ENCODE results near the gene LRRC74B. TPM values are rescaled to one million over a fixed set of nuclear protein-coding genes. Genes with fewer than 3 reads are reported as not detected.

Gene LRRC74B
- total RNA-seq, 4 donors from 2014 or later, result not detected

GRCh38 chr22:21031545-21032036, 14.2 kb upstream of the LRRC74B start:
- TF ChIP-seq CTCF (IDR thresholded peaks at IDR 0.05; ENCODE audit: low read depth), result no peak

GRCh38 chr22:21032037-21032867, 13.5 kb upstream of the LRRC74B start, which contains the start of gene SLC7A4:
Gene SLC7A4 (minus strand): TSS chr22:21032561. CDS start chr22:21031812, 749 bp downstream.
- no peak for TF ChIP-seq CTCF (IDR thresholded peaks at IDR 0.05; ENCODE audit: low read depth)

- no peak for TF ChIP-seq CTCF (IDR thresholded peaks at IDR 0.05; ENCODE audit: low read depth)
These were observed 12.7 kb upstream of the LRRC74B start for GRCh38 chr22:21032868-21033688.

GRCh38 chr22:21033895-21034294, 11.9 kb upstream of the LRRC74B start:
- TF ChIP-seq CTCF (IDR thresholded peaks at IDR 0.05; ENCODE audit: low read depth), result no peak

- TF ChIP-seq CTCF (IDR thresholded peaks at IDR 0.05; ENCODE audit: low read depth), result no peak
These were observed 10.8 kb upstream of the LRRC74B start for GRCh38 chr22:21034989-21035388.

- TF ChIP-seq CTCF (IDR thresholded peaks at IDR 0.05; ENCODE audit: low read depth), result no peak
These were observed 7.3 kb upstream of the LRRC74B start for GRCh38 chr22:21038405-21038804.

GRCh38 chr22:21041937-21042336, 3.8 kb upstream of the LRRC74B start:
- TF ChIP-seq CTCF (IDR thresholded peaks at IDR 0.05; ENCODE audit: low read depth), result no peak
